NCI-H748 (cell line): ENCODE results near the gene PLSCR2.
"Not testable (repeated sequence)": the region's sequence is repeated elsewhere in the genome, so short reads cannot be mapped to it uniquely, and the experiment has no call there.

Experiments
- DNase-seq: peaks from one replicate; lab custom pipeline; 2025; ENCODE audit not compliant: unreplicated experiment; lab: John Stamatoyannopoulos, UW

PLSCR2 gene

GRCh38 chr3:146421819-146422759, 47.3 kb downstream of the PLSCR2 start:
- no peak for DNase-seq

GRCh38 chr3:146416366-146416765, 53.0 kb downstream of the PLSCR2 start:
- no peak for DNase-seq

GRCh38 chr3:146414010-146414409, 55.4 kb downstream of the PLSCR2 start:
- no peak for DNase-seq

GRCh38 chr3:146412711-146413110, 56.6 kb downstream of the PLSCR2 start:
- DNase-seq, result not testable (repeated sequence)

GRCh38 chr3:146407956-146408355, 61.4 kb downstream of the PLSCR2 start:
- no peak for DNase-seq

- no peak for DNase-seq
Measured at GRCh38 chr3:146404436-146404835, 64.9 kb downstream of the PLSCR2 start.

GRCh38 chr3:146403792-146404191, 65.6 kb downstream of the PLSCR2 start:
- DNase-seq, result no peak

- DNase-seq, result no peak
Measured at GRCh38 chr3:146396792-146397191, 72.6 kb downstream of the PLSCR2 start.

GRCh38 chr3:146395164-146395563, 74.2 kb downstream of the PLSCR2 start:
- no peak for DNase-seq

GRCh38 chr3:146390957-146391356, 78.4 kb downstream of the PLSCR2 start:
- no peak for DNase-seq

- no peak for DNase-seq
Measured at GRCh38 chr3:146390006-146390772, 79.2 kb downstream of the PLSCR2 start.

GRCh38 chr3:146387566-146387965, 81.8 kb downstream of the PLSCR2 start:
- no peak for DNase-seq

- no peak for DNase-seq
Measured at GRCh38 chr3:146386936-146387335, 82.4 kb downstream of the PLSCR2 start.

- no peak for DNase-seq
Measured at GRCh38 chr3:146384786-146385185, 84.6 kb downstream of the PLSCR2 start.
